Posterior vena cava (tissue), 2 donors: ENCODE results near the gene PSG5. TPM values are rescaled to one million over a fixed set of nuclear protein-coding genes. Genes with fewer than 3 reads are reported as not detected.
"Not testable (repeated sequence)": the region's sequence is repeated elsewhere in the genome, so short reads cannot be mapped to it uniquely, and the experiment has no call there.

Source experiments
- DNase-seq: peaks from one replicate; pipeline ENCODE4 v3.0.0-alpha.2; 2020; ENCODE audit warnings: low spot score
- intact Hi-C, 2 donors: fragments of 100-400 bp; cut with DNase I; formaldehyde crosslinking; loops; one replicate each; pipeline versions ENCODE4 v1.14.1 to v1.14.2; 2022 to 2023
- total RNA-seq, 2 donors: library from RNA; stranded (reverse); fragmentation: NEBNext Ultra II Directional; extraction: Animal tissue kit (Norgen Biotek cat#: 25700); gene quantifications; one replicate each; pipeline ENCODE4 v1.2.1, GENCODE V29; 2021
- donor health status: DM: yes; HTN: yes; CAD: no.
- donor health status: DM: yes; HTN: yes; CAD: no.

The PSG5 gene
- total RNA-seq, 2 donors from 2014 or later = not detected

DNA sequence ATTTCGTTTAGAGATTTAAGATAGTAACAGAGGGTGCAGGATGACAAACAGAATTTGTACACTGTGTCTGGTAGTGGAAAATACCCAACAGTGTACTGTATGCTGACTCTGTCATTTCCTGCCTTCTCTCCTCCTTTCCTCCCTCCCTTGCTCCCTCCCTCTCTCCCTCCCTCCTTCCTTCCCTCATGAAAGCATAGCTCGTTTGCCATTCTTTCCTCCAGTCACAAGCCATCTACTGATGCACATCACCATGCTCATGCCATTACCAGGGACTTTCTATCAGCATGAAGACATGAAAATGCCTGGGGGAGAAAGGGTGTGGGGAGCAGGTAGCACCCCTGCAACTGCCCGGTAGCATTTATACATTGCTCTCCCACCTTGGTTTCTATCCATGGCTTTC lies 66.8 kb downstream of the PSG5 start:
- intact Hi-C loops, DNase-seq: not testable (repeated sequence)

Other genes starting within 250 kb of the PSG5 start
- gene PSG7, start 249.3 kb downstream of the PSG5 start, total RNA-seq = not detected
- gene PSG11, start 160.1 kb downstream of the PSG5 start, total RNA-seq = not detected
- not detected for gene PSG2, start 103.8 kb downstream of the PSG5 start, total RNA-seq
- gene PSG4, start 19.1 kb upstream of the PSG5 start, total RNA-seq = not detected
- gene PSG9, start 83.0 kb upstream of the PSG5 start, total RNA-seq = not detected
- gene CD177, start 167.2 kb upstream of the PSG5 start, total RNA-seq = 1 to 10 TPM; 2.8 to 8.4 TPM
- gene TEX101, start 228.4 kb upstream of the PSG5 start, total RNA-seq = not detected